Activated CD4-positive, alpha-beta T cell treated with anti-CD3 and anti-CD28 coated beads, Interleukin-2, amount 50 U/mL, for 4 hours (primary cell): ENCODE results near the gene CD7.

ENCODE experiments used
- DNase-seq, 2 experiments: peaks; one replicate each; pipeline ENCODE4 v3.0.0-alpha.2; 2020

The CD7 gene

DNA sequence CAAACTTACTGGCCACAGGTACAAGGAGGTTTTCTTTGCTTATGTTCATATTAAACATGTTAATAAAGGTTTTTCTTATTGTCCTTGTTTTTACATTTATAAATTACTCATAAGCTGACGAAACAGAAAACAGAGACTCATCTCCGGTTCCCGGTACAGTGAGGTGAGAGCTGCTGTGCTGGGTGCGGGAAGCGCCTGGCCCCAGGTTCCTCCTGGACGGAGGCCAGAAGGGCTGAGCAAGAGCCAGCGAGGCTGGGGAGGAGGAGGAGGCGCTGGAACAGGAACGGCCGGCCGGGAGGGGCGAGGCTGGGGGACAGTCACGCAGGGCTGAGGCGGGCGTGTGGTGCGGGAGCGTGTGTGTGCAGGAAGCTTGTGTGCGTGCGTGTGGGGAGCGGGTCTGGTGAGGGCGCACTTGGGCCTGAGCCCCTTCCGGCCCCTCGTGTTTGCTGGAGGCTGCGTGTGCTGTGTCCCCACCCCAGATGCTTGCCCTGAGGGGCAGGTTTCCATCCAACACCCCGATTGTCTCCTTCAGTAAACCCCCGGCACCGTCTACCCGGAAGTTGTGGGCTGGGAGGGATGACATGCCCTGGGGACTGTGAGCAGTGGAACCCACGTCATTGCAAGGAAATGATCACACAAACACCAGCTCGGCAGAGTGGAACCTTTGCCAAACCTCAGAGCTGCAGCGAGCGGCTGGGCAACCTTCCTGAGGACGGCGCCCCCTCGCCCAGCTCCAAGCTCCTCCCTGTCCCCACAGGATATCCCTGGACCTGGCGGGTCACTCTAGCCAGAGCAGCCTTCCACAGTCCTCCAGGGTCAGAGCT is 19.5 kb downstream of the CD7 start:
- DNase-seq = peak; percentile 93 to 94

DNA sequence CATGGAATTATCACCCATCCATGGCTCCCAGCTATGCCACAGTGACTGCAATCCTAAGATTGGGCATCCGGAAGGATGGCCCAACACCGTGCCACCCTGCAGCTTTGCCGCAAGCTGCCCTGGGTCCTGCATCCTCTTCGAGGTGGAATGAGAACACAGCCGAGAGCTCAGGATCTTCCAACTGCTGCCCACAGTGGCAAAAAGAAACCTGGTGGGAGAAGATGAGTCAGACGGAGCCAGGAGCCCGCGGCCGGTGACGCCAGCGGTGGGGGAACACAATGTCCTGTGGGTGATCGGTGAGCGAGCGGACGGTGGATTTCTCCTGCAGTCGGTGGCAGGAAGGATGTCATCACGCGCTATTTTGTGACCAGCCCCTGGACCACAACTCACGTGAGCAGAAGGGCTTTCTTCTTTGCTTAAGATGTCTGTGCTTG is 20.1 kb downstream of the CD7 start:
- peak; percentile 73 to 76 for DNase-seq

DNA sequence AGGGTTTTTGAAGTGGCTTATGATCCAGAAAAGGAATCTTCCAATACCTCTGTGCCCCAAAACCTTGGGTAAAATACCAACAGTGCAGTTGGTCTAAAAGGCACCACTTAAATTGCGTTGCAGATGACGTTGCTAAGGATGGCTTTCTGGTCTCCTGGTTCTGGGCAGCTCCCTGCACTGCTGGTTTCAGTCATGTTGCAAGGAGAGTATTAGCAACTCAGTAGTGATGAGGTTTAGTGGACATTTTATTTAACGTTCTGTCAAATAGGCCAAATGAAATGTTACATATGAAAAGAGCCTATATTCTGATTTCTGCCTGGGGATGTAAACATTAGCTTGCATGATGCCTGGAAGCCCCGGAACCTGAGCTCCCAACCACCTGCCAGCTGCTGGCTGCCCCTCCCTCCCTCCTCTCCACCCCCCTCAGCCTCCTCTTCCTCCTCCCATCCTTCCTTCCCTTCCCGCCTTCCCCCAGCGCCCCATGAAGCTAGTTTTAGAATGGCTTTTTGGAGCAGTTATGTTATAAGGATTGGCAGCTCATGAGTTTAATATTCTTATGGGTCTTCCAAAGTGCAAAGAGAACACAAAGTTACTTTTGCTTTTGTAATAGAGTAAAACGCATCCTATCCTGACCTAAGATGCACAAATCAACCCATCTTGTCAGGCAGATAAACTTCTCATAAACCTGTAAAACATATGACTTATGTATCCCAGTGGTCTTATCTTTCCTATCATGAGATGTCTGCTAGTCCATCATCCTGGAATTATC is 20.7 kb downstream of the CD7 start:
- no peak for DNase-seq

DNA sequence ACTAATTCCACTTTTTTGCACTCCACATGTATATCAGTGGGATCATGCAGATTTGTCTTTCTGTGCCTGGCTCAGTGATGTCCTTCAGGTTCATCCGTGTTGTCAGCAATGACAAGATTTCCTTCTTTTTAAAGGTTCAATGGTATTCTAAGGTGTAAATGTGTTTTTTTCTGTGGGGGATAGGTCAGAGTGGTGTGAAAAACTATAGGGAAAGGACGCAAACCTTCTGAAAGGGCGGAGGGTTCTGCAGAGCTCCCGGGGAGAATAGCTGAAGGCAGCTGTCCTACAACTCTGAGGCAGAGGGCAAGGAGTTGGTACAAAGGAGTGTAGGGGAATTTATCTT is 22.0 kb downstream of the CD7 start:
- DNase-seq = no peak

GRCh38 chr17:82294064-82294773 is 23.2 kb downstream of the CD7 start:
- no peak for DNase-seq

- DNase-seq = peak; percentile 87 to 89
These were observed 24.9 kb downstream of the CD7 start for GRCh38 chr17:82292251-82293154.

DNA sequence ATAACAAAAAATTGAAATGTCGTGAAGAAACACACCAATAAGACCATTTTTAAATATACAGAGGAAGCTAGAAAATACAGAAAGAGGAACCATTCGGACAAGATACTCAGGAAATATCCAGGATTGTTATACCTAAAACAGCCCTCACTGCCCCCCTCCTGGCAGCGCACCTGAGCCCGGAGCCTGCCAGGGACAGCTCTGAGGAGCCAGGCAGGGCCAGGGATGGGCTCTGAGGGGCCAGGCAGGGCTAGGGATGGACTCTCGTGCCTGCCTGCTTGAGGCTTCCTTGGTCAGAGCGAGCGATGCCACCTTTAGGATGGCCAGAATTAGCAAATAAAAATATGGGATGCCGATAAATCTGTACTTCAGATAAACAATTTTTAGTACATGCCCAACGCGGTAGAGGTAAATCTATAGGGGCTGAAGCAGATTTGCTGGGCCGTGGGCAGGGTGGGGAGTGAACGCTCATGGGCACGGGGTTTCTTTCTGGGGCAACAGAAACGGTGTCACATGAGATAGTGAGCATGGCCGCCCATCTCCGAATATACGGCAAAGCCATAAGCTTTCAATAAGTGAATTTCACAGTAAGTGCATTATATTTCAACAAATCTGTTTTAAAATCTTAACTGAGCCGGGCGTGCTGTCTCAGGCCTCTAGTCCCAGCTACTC is 25.7 kb downstream of the CD7 start:
- DNase-seq = no peak

DNA sequence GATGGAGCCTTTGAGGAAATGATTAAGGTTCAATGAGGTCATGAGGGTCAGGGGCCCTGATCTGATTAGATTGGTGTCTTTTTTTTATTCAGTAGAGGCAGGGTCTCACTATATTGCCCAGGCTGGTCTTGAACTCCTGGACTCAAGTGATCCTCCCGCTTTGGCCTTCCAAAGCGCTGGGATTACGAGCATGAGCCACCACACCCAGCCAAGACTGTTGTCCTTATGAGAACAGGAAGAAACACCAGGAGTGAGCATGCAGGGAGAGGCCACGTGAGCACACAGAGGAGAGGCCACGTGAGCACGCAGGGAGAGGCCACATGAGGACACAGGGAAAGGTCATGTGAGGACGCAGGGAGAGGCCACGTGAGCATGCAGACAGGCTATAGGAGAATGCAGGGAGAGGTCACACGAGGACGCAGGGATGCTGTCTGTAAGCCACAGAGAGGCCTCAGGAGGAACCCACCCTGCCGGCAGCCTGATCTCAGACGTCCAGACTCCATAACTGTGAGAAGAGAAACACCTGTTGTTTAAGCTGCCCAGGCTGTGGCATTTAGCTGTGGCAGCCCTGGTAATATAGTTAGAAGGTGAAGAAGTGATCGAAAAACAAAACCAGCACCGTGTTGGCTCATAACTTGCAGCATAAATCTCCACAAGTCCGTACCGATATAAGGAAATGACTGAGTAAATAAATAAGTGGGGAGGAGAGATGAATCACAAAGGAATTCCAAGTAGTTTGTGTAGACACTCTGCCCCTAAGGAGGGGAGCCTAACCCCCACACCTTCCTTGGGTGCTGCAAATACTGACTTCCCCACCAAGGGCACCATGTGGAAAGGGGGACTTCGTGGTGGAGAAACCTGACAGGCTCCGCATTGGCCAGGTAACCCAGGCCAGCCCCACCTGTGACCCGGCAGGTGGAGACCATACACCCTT is 29.3 kb downstream of the CD7 start:
- DNase-seq = no peak

DNA sequence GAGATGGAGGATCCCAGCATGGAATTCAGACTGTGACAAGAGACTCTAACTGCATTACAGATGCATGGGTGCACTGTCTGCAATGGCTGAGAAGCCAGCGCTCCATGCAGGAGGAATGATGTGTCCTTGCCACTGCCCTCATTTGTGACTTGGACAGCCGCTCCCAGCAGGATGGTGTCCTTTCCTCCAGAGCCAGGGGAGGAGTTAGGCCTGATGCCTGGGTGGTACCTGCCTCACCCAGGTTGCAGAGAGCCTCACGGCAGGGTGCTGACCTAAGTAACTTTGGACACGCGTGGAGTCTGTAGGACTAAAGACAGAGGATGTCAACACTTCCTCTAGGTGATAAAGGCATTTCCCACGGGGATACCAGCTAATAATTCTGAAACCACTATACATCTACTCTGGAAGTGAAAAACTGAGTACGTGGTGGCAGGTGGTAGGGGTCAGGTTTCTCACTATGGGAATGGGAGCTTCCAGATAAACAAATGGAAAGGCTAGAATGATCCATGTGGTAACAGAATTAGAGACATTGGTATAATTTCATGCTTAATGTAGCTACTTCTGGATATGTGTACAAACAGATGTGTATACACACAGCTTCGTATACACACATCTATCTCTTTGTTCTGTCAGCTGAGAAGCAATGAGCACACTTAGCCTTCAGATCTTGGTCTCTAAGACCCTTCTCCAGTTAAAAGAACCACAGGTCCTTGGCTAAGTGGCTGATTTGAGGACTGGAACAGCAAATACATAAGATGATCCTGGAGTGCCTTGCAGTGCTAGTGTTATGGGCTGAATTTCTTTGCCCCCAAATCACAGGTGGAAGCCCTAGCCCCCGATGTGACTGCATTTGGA is 30.2 kb downstream of the CD7 start:
- DNase-seq = no peak

GRCh38 chr17:82285141-82285540 is 32.3 kb downstream of the CD7 start:
- no peak for DNase-seq

DNA sequence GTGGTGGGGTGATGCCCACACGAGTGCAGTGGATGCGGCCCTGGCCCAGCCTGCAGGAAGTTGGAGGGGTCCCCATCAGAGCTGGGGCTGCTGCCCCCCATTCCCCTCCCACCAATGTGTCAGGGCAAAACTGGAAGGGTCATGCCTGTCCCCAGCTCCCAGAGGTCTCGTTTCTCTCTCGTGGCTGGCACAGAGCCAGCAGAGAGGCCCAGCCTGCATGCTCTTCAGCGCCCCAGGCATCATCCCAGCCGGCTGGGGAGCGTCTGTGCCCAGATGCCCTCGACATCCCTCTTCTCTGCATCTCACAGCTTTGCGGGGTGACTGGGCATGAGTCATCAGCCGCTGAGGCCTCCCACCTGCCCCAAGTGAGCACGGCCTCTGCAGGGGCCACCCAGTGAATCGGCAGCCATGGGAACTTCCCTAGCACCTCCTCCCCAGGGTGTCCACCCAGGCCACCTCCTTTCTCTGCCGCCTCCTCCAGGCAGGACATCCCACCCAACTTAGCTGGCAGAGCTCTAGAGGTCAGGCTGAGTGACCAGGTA is 34.1 kb downstream of the CD7 start:
- peak in 1 of 2 experiments; percentile 40 for DNase-seq

DNA sequence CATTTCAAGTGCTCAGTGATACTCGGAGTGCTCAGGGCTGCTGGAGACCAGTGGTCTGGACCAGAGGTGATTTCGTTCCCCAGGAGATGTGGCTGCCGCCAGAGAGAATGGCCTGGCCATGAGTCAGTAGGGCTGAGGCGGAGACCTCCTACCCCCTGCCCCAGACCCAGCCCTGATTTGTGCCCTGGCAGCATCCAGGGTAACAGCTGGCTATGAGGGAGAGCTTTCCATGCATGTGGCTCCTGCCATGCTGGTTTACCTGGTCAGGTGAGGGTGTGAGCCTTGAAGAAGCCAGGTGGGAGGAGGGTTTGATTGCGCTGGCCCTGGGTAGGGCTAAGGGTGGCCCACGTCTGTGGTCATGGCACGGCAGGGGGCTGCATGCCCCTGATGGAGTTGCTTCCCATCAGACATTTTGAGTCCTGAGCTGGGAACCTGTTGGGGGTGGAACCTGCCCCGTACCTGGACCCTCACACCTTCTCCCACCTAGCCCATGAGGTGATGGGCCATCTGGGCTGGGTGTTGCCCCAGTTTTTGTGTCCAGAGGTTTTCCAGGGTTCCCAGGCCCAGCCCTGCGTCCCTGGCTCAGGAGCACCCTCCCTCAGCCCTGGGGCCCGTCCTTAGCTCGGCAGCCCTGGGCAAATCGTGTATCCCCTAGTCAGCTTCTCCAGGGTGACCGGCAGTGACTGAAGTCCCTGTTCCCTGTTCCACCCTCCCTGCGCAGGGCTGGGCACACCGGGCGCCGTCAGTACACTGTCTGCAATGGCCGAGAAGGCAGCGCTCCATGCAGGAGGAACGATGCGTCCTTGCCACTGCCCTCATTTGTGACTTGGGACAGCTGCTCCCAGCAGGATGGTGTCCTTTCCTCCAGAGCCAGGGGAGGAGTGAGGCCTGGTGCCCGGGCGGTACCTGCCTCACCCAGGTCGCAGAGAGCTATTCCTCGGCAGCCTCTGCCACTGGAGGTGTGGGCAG is 34.9 kb downstream of the CD7 start:
- no peak for DNase-seq

GRCh38 chr17:82281502-82282238 is 35.7 kb downstream of the CD7 start:
- DNase-seq = peak; percentile 43 to 56

DNA sequence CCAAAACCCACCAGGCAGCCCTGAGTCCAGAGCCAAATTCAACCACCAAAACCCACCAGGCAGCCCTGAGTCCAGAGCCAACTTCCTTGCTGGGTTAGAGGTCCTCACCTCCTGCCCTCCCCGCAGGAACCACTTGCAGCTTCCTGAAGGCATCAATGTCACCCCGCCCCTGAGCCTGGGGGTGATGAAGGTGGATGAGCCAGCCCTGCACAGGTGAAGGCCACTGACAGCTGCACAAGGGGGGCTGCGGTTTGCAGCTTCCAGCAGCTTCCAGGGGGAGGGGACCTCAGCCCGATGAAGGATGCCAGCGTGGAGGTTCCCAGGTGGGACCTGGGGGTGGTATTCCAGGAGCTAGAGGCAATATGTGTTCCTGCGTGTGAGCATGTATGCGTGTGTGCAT is 36.3 kb downstream of the CD7 start:
- DNase-seq = no peak

- DNase-seq = no peak
These were observed 36.9 kb downstream of the CD7 start for GRCh38 chr17:82280537-82280936.

- DNase-seq = no peak
These were observed 38.5 kb downstream of the CD7 start for GRCh38 chr17:82278786-82279391.

DNA sequence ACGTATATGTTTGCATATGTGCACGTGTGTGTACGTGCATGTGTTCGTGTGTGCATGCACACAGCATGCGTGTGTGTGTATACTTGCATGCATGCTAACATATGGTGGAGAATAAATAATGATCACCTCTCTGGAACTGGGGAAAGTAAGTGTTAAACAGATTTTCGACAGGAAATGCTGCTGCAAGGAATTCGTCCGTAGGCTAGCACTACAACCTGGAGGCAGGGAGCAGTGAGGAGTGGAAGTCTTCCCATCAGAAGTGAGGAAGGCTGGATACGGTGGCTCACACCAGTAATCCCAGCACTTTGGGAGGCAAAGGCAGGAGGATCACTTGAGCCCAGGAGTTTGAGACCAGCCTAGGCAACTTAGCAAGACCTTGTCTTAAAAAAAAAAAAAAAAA is 39.1 kb downstream of the CD7 start:
- DNase-seq = no peak
